Cardiac muscle cell (in vitro differentiated cells and primary cell): ENCODE results near the gene C2CD4B. TPM values are rescaled to one million over a fixed set of nuclear protein-coding genes. Genes with fewer than 3 reads are reported as not detected.

Experiments
- DNase-seq, 2 donors: peaks; one replicate each; pipeline versions ENCODE4 v3.0.0 to v3.0.0-alpha.2; 2010 to 2017; ENCODE audit warnings: low read depth in 1 of 2, low spot score in 1 of 2
- H3K27ac ChIP-seq: fragments of 200-600 bp; sonication (generic); 2 replicates; pipeline ENCODE4 v1.5.1; 2016
- H3K27me3 ChIP-seq: fragments of 200-600 bp; sonication (generic); 2 replicates; pipeline ENCODE4 v1.6.0; 2016; ENCODE audit warnings: control low read depth
- H3K36me3 ChIP-seq: fragments of 200-600 bp; sonication (generic); 2 replicates; pipeline ENCODE4 v1.5.1; 2016; ENCODE audit warnings: control low read depth
- H3K4me1 ChIP-seq: fragments of 200-600 bp; sonication (generic); 2 replicates; pipeline ENCODE4 v1.8.1; 2017; ENCODE audit warnings: low read depth, mild to moderate bottlenecking, mixed run types
- H3K4me3 ChIP-seq: fragments of 200-600 bp; sonication (generic); 2 replicates; pipeline ENCODE4 v1.5.1; 2016; ENCODE audit warnings: mild to moderate bottlenecking
- H3K9me3 ChIP-seq: fragments of 200-600 bp; sonication (generic); 2 replicates; pipeline ENCODE4 v1.5.1; 2017; ENCODE audit warnings: low read depth, mild to moderate bottlenecking, control low read depth
- polyA plus RNA-seq: library from polyadenylated mRNA; unstranded; fragments of >200 nt; fragmentation: Nextera tagmentation; extraction: Ambion mirVana; gene quantifications from 2 replicates; pipeline ENCODE4 v1.2.1, GENCODE V29; 2016
- total RNA-seq: library from RNA; depleted of rRNA; stranded (reverse); fragments of >200 nt; gene quantifications from 2 replicates; pipeline ENCODE4 v1.2.3, GENCODE V29; 2016
- TF ChIP-seq, protein P1 (sequence below): IDR thresholded peaks from 2 replicates; pipeline ENCODE4 v1.5.1; 2012; ENCODE audit warnings: low read depth, mild to moderate bottlenecking, low read length

Gene C2CD4B
- total and polyA plus RNA-seq, 2 experiments from 2014 or later: 0.15 TPM; not detected in 1

DNA sequence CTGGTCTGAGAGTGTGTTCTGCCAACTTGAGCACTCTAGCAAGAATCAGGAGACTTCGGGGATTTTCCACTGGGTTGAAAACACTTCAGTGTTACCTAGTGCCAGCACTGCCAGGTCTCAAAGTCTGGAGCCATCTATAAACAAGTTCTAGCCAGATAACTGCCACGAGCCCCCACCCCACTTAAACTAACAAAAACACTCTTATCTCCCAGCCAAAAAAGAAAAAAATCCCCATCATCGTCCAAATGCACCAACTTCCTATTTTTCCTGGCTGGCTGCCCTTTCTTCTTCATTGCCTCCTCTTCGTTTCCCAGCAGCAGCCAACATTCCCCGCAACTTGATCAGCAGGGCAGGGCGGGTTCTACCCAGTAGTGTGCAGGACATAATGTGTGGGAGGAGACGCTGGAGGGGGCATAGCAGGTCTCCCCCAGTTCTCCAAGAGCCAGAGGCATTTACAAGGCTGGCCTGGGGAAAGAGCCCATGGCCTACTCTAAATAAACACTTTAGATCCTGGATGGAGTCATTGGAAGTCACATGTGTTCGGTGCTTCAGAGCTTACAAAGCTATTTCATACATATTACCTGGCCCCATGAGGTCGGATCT lies 29.5 kb downstream of the C2CD4B start:
- no peaks in the 10 kb centered on the region for H3K4me1 ChIP-seq
- no peak overlapping the region for H3K27ac ChIP-seq
- DNase-seq: peak in 1 of 2 donors; percentile 84
- H3K9me3 ChIP-seq: no peaks in the 10 kb centered on the region
- H3K36me3 ChIP-seq: no peaks in the 10 kb centered on the region
- TF ChIP-seq, protein P1, sequence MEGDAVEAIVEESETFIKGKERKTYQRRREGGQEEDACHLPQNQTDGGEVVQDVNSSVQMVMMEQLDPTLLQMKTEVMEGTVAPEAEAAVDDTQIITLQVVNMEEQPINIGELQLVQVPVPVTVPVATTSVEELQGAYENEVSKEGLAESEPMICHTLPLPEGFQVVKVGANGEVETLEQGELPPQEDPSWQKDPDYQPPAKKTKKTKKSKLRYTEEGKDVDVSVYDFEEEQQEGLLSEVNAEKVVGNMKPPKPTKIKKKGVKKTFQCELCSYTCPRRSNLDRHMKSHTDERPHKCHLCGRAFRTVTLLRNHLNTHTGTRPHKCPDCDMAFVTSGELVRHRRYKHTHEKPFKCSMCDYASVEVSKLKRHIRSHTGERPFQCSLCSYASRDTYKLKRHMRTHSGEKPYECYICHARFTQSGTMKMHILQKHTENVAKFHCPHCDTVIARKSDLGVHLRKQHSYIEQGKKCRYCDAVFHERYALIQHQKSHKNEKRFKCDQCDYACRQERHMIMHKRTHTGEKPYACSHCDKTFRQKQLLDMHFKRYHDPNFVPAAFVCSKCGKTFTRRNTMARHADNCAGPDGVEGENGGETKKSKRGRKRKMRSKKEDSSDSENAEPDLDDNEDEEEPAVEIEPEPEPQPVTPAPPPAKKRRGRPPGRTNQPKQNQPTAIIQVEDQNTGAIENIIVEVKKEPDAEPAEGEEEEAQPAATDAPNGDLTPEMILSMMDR: no peak
- H3K4me3 ChIP-seq: no peak overlapping the region
- no peaks in the 10 kb centered on the region for H3K27me3 ChIP-seq

DNA sequence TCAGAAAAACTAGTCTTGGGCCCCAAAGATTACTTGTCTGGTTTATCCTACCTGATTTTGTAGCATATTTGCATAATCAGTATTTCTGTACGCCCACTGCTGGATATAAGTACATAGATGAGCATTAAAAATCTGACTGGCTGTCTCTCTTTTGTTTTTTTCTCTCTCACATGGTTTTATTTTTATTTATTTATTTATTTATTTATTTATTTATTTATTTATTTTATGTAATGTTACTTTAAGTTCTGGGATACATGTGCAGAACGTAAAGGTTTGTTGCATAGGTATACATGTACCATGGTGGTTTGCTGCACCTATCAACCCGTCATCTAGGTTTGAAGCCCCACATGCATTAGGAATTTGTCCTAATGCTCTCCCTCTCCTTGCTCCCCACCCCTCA lies 31.9 kb downstream of the C2CD4B start:
- Histone ChIP-seq H3K9me3 (no peaks in the 10 kb centered on the region), H3K4me3 (no peak overlapping the region), H3K36me3 (no peaks in the 10 kb centered on the region), H3K27me3 (no peaks in the 10 kb centered on the region), H3K4me1 (no peaks in the 10 kb centered on the region), H3K27ac (no peak overlapping the region)
- TF ChIP-seq, protein P1: no peak
- DNase-seq: no peak

DNA sequence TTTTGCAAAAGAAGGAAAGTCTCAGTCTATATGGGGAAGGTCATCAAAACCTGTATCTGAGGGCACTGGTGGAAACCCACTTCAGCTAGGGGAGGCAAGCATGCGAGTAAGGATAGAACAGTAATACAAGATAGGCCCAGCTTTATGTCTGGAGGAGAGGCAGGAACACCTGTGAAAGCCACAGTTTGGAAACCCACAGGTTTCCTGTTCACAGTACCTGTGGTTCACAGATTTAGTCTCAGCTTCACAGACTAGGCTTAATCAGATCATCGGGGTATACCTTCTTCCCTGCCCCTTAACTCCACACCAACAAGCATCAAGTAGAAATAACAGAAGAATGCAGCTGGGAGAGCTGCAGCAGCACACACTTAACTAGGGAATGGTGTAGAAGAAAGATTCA lies 36.2 kb downstream of the C2CD4B start:
- Histone ChIP-seq H3K36me3 (no peaks in the 10 kb centered on the region), H3K27ac (no peak overlapping the region), H3K9me3 (no peaks in the 10 kb centered on the region), H3K4me3 (no peak overlapping the region), H3K4me1 (no peaks in the 10 kb centered on the region), H3K27me3 (no peaks in the 10 kb centered on the region)
- TF ChIP-seq, protein P1: no peak
- no peak for DNase-seq

DNA sequence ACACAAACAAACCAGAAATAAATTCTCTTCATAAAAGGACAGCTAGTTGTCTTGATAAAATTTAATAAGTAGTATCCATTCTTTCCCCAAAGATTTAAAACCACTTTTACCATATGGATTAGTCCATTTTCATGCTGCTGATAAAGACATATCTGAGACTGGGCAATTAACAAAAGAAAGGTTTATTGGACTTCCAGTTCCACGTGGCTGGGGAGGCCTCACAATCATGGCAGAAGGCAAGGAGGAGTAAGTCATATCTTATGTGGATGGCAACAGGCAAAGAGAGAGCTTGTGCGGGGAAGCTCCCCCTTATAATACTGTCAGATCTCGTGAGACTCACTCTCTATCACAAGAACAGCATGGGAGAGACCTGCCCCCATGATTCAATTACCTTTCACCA lies 38.7 kb downstream of the C2CD4B start:
- H3K27me3 ChIP-seq: no peaks in the 10 kb centered on the region
- H3K9me3 ChIP-seq: no peaks in the 10 kb centered on the region
- no peaks in the 10 kb centered on the region for H3K36me3 ChIP-seq
- no peaks in the 10 kb centered on the region for H3K4me1 ChIP-seq
- no peak for DNase-seq
- H3K4me3 ChIP-seq: no peak overlapping the region
- no peak overlapping the region for H3K27ac ChIP-seq
- TF ChIP-seq, protein P1: no peak

DNA sequence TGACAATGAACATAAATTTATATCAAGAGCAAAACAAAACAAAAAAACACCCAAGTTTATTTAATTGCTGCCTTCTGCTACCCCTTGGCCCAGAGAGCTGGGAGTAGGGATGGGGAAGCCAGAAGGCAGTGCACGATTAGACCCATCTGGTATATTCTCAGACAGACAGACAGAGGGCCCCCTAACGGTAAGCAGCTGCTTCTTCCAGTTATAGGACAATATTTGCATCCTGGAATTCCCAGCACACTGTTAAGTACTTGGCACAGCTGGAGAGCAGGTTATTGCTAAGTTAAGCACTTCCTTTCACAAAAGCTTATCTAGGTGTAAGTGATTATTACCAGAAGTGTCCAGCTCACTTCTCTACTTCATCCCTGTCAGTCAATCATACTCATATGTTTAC lies 39.3 kb downstream of the C2CD4B start:
- H3K4me1 ChIP-seq: no peaks in the 10 kb centered on the region
- peak; percentile 29 to 79 for DNase-seq
- H3K36me3 ChIP-seq: no peaks in the 10 kb centered on the region
- no peak overlapping the region for H3K4me3 ChIP-seq
- TF ChIP-seq, protein P1: peak; percentile 71
- no peaks in the 10 kb centered on the region for H3K9me3 ChIP-seq
- H3K27me3 ChIP-seq: no peaks in the 10 kb centered on the region
- H3K27ac ChIP-seq: no peak overlapping the region

DNA sequence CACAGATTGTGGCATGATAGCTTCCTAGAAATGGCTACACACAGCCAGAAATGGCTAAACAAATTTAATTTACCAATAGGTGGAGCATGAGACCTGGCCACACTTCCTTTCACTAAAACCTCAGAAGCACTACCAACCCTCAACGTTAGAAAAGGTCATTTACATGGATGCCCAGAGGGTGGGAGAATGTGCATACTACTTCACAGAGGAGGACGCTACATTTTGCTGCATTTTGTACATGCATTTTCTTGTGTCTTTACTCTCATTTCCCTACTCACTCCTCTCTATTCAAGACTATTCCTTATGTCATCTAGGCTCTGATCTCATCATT lies 40.1 kb downstream of the C2CD4B start:
- Histone ChIP-seq H3K9me3 (no peaks in the 10 kb centered on the region), H3K4me3 (no peak overlapping the region), H3K27ac (no peak overlapping the region), H3K4me1 (no peaks in the 10 kb centered on the region), H3K36me3 (no peaks in the 10 kb centered on the region), H3K27me3 (no peaks in the 10 kb centered on the region)
- TF ChIP-seq, protein P1: no peak
- no peak for DNase-seq
